PC-3 (cell line): Measurements from ENCODE around the gene ITPKC. TPM values are rescaled to one million over a fixed set of nuclear protein-coding genes. Genes with fewer than 3 reads are reported as not detected.
A peak's percentile ranks its signal among the peaks of the same experiment; 100 is the strongest.

ENCODE experiments used
- ATAC-seq: fragments of 200-7000 bp; cut with Tn5 transposase; 2 replicates; pipeline ENCODE4 v1.9.1; 2020; ENCODE audit warnings: mild to moderate bottlenecking, moderate library complexity
- BruUV-seq: library from RNA; stranded (reverse); fragments of 400-500 nt; replicated peaks from 2 replicates; lab custom pipeline; 2021; lab: Mats Ljungman, UMichigan
- CTCF ChIA-PET: fragments of 300-600 bp; sonication (Branson Sonifier 250); formaldehyde crosslinking; loops from one replicate; lab custom pipeline; 2022; ENCODE audit warnings: antibody characterized with exemption; lab: Charles Lee
- POLR2A ChIA-PET: fragments of 300-600 bp; sonication (Branson Sonifier 250); formaldehyde crosslinking; loops from one replicate; lab custom pipeline; 2022; ENCODE audit warnings: antibody characterized with exemption; ENCODE audit not compliant: unreplicated experiment; lab: Charles Lee
- DNase-seq: peaks from one replicate; pipeline ENCODE4 v3.0.0-alpha.2; 2015
- H2AFZ ChIP-seq: fragments of 300-600 bp; sonication (generic); 2 replicates; pipeline ENCODE4 v1.6.0; 2016; ENCODE audit warnings: antibody characterized with exemption, low read length
- H3F3A ChIP-seq: fragments of 300-600 bp; sonication (generic); one replicate; pipeline ENCODE4 v1.6.0; 2017; ENCODE audit warnings: antibody characterized with exemption, low read length, control low read depth, mild to moderate bottlenecking; ENCODE audit not compliant: unreplicated experiment
- H3K27ac ChIP-seq: fragments of 300-600 bp; sonication (generic); 2 replicates; pipeline ENCODE4 v1.5.1; 2016; ENCODE audit warnings: mild to moderate bottlenecking, low read length
- H3K27me3 ChIP-seq: fragments of 300-600 bp; sonication (generic); 2 replicates; pipeline ENCODE4 v1.6.1; 2016; ENCODE audit warnings: low read length, mixed read lengths
- H3K36me3 ChIP-seq: fragments of 300-600 bp; sonication (generic); 2 replicates; pipeline ENCODE4 v1.6.1; 2016; ENCODE audit warnings: low read depth, mixed run types, low read length, mixed read lengths
- H3K4me1 ChIP-seq: fragments of 300-600 bp; sonication (generic); 2 replicates; pipeline ENCODE4 v1.5.1; 2016; ENCODE audit warnings: low read length; ENCODE audit not compliant: insufficient read depth
- H3K4me2 ChIP-seq: fragments of 300-600 bp; sonication (generic); 2 replicates; pipeline ENCODE4 v1.6.0; 2016; ENCODE audit warnings: low read length
- H3K4me3 ChIP-seq: fragments of 300-600 bp; sonication (generic); 2 replicates; pipeline ENCODE4 v1.5.1; 2016; ENCODE audit warnings: mild to moderate bottlenecking, low read length, mixed read lengths
- H3K79me2 ChIP-seq: fragments of 300-600 bp; sonication (generic); 2 replicates; pipeline ENCODE4 v1.6.1; 2017; ENCODE audit warnings: low read length, mixed read lengths
- H3K9ac ChIP-seq: fragments of 300-600 bp; sonication (generic); 2 replicates; pipeline ENCODE4 v1.6.0; 2016; ENCODE audit warnings: mild to moderate bottlenecking, low read length
- H3K9me2 ChIP-seq: fragments of 300-600 bp; sonication (generic); replicated peaks from 2 replicates; pipeline ENCODE4 v1.6.1; 2016; ENCODE audit warnings: mixed run types, low read length, mixed read lengths
- H3K9me3 ChIP-seq: fragments of 300-600 bp; sonication (generic); 2 replicates; pipeline ENCODE4 v1.6.1; 2016; ENCODE audit warnings: low read length, mixed read lengths
- H4K20me1 ChIP-seq: fragments of 300-600 bp; sonication (generic); 2 replicates; pipeline ENCODE4 v1.6.1; 2016; ENCODE audit warnings: low read length, mixed read lengths
- CTCF ChIP-seq: fragments of 300-600 bp; sonication (generic); conservative IDR thresholded peaks from 2 replicates; pipeline ENCODE4 v1.5.1; 2017; ENCODE audit warnings: antibody characterized with exemption, low read depth, mild to moderate bottlenecking, low read length
- EZH2 ChIP-seq: fragments of 300-600 bp; sonication (generic); IDR thresholded peaks from one replicate; pipeline ENCODE4 v1.6.1; 2017; ENCODE audit warnings: antibody characterized with exemption, mild to moderate bottlenecking, low read length; ENCODE audit not compliant: unreplicated experiment
- EZH2phosphoT487 ChIP-seq: fragments of 300-600 bp; sonication (generic); IDR thresholded peaks from 2 replicates; pipeline ENCODE4 v1.6.1; 2018; ENCODE audit warnings: mild to moderate bottlenecking, antibody characterized with exemption, low read length, borderline replicate concordance
- intact Hi-C: fragments of 100-400 bp; cut with micrococcal nuclease; formaldehyde crosslinking; loops from 2 replicates; pipeline ENCODE4 v1.9.0; 2023
- total RNA-seq: library from RNA; depleted of rRNA; stranded (reverse); fragments of >200 nt; gene quantifications from 2 replicates; pipeline ENCODE4 v1.2.3, GENCODE V29; 2014

The ITPKC gene
- total RNA-seq, 1 experiment from 2014 or later, result 28.4 TPM

- intact Hi-C loops, result no loop called here
- Histone ChIP-seq H3F3A (no peaks in the 10 kb centered on the region), H3K4me3 (peak overlapping the region; percentile 39; the same call in 1 of the 2 replicates), H3K9me2 (no peaks in the 10 kb centered on the region), H3K4me2 (peak overlapping the region; percentile 64), H3K36me3 (peaks cover 14% of the 10 kb centered on the region; the same call in 1 of the 2 replicates), H3K79me2 (peaks cover 72% of the 10 kb centered on the region), H3K9me3 (no peaks in the 10 kb centered on the region), H3K4me1 (peaks cover 22% of the 10 kb centered on the region), H2AFZ (no peak overlapping the region), H3K27ac (peak overlapping the region; percentile 42), H4K20me1 (peaks cover 23% of the 10 kb centered on the region), H3K9ac (no peak overlapping the region), H3K27me3 (no peaks in the 10 kb centered on the region)
- TF ChIP-seq CTCF, result no peak
- TF ChIP-seq EZH2, result no peak
- TF ChIP-seq EZH2phosphoT487, result no peak
- no TSS peak for BruUV-seq
- ChIA-PET CTCF (no interaction called here), POLR2A (interaction anchor here (0.7 kb wide), 2 partner anchors 34 to 45 kb away, joined by 5 read pairs; no protein-coding TSS in a partner anchor)
- DNase-seq (peak; percentile 54), ATAC-seq (peak; percentile 18)
These were observed 5.2 kb downstream of the ITPKC start for GRCh38 chr19:40721936-40722661.

DNA sequence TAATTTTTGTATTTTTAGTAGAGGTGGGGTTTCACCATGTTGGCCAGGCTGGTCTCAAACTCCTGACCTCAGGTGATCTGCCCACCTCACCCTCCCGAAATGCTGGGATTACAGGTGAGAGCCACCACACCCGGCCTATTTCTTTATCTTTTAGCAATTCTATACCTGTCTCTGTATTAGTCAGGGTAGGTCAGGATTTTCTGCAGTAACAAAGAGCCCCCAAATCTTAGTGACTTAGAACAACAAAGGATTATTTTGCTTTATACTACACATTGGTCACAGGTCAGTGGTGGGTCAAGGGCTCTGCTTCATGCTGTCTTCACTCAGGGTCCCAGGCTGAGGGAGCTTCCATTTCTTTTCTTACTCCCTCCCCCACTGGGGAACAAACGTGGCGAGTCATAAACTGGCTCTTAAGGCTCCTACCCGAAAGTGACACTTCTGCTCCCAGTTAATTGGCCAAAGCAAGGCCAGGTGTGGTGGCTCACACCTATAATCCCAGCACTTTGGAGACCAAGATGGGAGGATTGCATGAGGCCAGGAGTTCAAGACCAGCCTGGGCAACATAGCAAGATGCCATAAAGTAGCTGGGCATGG is 6.8 kb downstream of the ITPKC start:
- H3K79me2 ChIP-seq, result peaks cover 56% of the 10 kb centered on the region
- H4K20me1 ChIP-seq, result peaks cover 14% of the 10 kb centered on the region

More for the DNA sequence above, 6.8 kb downstream of the ITPKC start:
- H3K4me3 ChIP-seq, result no peak overlapping the region
- no TSS peak for BruUV-seq
- intact Hi-C loops, result no loop called here
- no peaks in the 10 kb centered on the region for H3K9me2 ChIP-seq
- no peak overlapping the region for H3K9ac ChIP-seq
- TF ChIP-seq CTCF (no peak), EZH2 (no peak), EZH2phosphoT487 (no peak)
- peaks cover 17% of the 10 kb centered on the region; the same call in 1 of the 2 replicates for H3K36me3 ChIP-seq
- DNase-seq (no peak), ATAC-seq (no peak)
- no peak overlapping the region for H2AFZ ChIP-seq
- H3K9me3 ChIP-seq, result no peaks in the 10 kb centered on the region
- H3K27ac ChIP-seq, result no peak overlapping the region
- ChIA-PET POLR2A (no interaction called here), CTCF (no interaction called here)
- H3F3A ChIP-seq, result no peaks in the 10 kb centered on the region
- no peaks in the 10 kb centered on the region for H3K27me3 ChIP-seq
- no peak overlapping the region for H3K4me2 ChIP-seq
- peaks cover 22% of the 10 kb centered on the region for H3K4me1 ChIP-seq
